IPS-18c (cell line): ENCODE measurements around the gene ITSN2.
"Not testable (repeated sequence)": the region's sequence is repeated elsewhere in the genome, so short reads cannot be mapped to it uniquely, and the experiment has no call there.

ENCODE experiments used
- H3K4me3 ChIP-seq: 2 replicates; pipeline ENCODE4 v1.7.0; 2013; ENCODE audit warnings: low read depth, mild to moderate bottlenecking, low read length, moderate library complexity; ENCODE audit not compliant: insufficient read depth
- H3K9me3 ChIP-seq: one replicate; pipeline ENCODE4 v1.6.1; 2013; ENCODE audit warnings: mild to moderate bottlenecking, low read length, moderate library complexity; ENCODE audit not compliant: control insufficient read depth, insufficient read depth

ITSN2 gene

DNA sequence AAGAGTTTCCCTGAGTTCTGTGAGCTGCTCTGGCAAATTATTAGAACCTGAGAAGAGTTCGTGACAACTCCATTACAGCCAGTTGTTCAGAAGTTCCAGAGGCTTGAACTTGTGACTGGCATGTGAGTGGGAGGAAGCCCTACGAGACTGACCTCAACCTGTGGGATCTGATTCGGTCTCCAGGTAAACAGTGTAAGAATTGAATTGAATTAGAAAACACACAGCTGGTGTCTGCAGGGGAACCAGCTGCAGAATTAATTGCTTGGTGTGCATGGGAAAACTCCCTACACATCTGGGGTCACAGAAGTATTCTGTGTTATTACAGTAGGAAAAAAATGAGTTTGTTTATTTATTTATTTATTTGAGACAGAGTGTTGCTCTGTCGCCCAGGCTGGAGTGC lies 14.0 kb upstream of the ITSN2 start:
- Histone ChIP-seq H3K4me3 (no peak overlapping the region), H3K9me3 (no peaks in the 10 kb centered on the region)

- no peak overlapping the region for H3K4me3 ChIP-seq
- H3K9me3 ChIP-seq: no peaks in the 10 kb centered on the region
Measured at GRCh38 chr2:24372033-24372432, 11.7 kb upstream of the ITSN2 start.

DNA sequence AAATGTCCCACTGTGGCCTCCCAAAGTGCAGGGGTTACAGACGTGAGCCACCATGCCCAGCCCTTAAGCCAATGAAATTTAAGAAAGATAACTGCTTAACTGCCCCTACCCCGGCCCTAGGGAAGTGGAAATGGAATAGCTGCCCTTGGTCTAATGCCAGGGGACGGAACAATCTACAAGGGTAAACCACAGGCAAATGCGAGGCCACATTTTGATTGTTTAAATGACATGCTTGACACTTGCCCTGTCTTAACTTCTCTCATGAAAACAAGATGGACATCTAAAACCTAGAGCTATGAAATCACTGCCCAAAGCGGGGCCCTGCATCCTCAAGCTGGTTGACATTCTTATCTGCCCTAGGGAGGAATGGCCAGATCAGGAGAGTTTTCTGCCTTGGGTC lies 5.5 kb upstream of the ITSN2 start:
- no peaks in the 10 kb centered on the region for H3K9me3 ChIP-seq
- H3K4me3 ChIP-seq: no peak overlapping the region

GRCh38 chr2:24365051-24365450 lies 4.7 kb upstream of the ITSN2 start:
- H3K4me3 ChIP-seq: no peak overlapping the region

DNA sequence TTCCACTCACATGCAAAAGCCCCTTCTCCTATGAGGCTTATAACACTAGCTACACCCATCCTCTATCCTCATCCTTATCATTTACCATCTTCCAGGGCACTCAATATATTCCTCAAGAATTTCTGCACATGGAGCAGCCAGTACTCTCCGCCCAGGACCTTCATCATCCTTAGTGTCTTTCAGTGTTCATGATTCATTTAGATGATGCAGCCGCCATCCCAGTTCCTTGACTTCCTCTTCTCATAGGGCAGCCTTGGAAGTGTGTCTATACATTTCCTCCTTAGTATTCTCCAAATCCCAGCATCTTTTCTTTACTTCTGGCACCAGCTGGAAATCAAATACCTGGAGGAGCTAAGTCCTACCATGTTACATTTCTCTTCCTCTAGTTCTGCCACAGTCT lies 3.0 kb upstream of the ITSN2 start:
- H3K4me3 ChIP-seq: no peak overlapping the region
- no peaks in the 10 kb centered on the region for H3K9me3 ChIP-seq

More at GRCh38 chr2:24365051-24365450, 4.7 kb upstream of the ITSN2 start:
- H3K9me3 ChIP-seq: no peaks in the 10 kb centered on the region

- Histone ChIP-seq H3K4me3 (no peak overlapping the region), H3K9me3 (no peaks in the 10 kb centered on the region)
Measured at GRCh38 chr2:24362253-24362652, 1.9 kb upstream of the ITSN2 start.

DNA sequence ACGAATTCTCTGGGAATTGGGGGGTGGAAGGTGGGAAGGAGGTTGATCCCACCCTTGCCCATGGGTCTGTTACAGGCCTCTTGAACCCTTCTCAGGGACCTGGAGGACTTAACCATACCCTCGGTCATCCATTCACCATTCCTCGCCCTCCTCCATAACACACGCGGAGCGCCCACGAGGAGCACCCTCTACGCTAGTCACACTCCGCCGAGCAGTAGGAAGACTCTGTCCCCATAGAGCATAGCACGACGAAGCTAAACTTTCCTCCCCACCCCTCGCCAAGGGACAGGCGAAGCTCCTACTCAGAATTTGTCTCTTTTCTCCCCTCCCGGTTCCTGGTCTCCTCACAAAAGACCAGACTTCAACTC lies 611 bp upstream of the ITSN2 start:
- H3K4me3 ChIP-seq: peak overlapping the region; percentile 83; the same call in 1 of the 2 replicates
- H3K9me3 ChIP-seq: peaks cover 2% of the 10 kb centered on the region

GRCh38 chr2:24359129-24360049 lies 947 bp downstream of the ITSN2 start:
- Histone ChIP-seq H3K9me3 (peaks cover 2% of the 10 kb centered on the region), H3K4me3 (peak overlapping the region; percentile 83)

DNA sequence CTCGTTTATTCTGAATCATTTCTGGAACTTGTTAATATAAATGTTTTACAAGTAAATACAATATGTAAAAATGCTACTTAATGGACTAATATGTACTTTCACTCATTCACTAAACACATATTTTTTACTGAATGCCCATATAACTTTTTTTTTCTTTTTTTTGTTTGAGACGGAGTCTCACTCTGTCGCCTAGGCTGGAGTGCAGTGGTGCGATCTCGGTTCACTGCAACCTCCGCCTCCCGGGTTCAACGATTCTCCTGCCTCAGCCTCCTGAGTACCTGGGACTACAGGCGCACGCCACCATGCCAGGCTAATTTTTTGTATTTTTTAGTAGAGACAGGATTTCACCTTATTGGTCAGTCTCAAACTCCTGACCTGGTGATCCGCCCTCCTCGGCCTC lies 2.6 kb downstream of the ITSN2 start:
- not testable (repeated sequence) for H3K9me3 ChIP-seq, H3K4me3 ChIP-seq

- not testable (repeated sequence) for H3K4me3 ChIP-seq, H3K9me3 ChIP-seq
Measured at GRCh38 chr2:24357115-24357514, 3.2 kb downstream of the ITSN2 start.

DNA sequence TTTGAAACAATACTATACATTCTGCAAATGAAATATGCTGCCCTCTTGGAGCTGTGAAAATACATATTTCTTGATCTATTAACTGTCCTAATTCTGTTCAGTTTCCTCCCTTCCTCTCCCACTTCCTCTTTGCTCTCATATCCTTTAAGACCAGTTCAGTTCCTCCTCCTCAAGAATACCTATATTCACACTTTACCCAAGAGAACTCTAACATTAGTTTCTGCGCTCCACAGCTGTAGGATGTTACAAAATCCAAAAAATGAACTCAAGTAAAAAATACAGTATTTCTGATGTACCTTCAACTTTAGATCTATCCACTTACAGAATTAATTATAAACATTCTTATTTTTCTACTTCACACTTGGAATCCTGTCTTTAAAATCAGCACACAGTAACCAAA lies 5.4 kb downstream of the ITSN2 start:
- no peak overlapping the region for H3K4me3 ChIP-seq
- peaks cover 2% of the 10 kb centered on the region for H3K9me3 ChIP-seq

DNA sequence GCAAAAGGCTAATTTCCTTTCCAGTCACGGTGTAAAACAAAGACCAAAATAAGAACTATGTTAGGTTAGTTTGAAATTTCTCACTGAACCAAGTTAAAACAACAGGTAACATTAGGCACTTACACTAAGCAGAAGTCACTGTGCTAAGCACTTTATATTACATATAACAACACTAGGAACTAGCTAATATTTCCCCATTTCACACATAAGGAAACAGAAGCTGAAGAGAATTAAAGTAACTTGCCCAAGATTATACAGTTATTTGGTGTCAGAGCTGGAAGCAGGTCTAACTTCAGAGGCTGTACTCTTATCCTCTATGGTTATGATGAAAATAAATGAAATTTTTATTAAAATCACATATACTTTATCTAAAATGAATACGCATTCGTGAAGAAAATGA lies 5.9 kb downstream of the ITSN2 start:
- Histone ChIP-seq H3K4me3 (no peak overlapping the region), H3K9me3 (peaks cover 2% of the 10 kb centered on the region)

- peaks cover 2% of the 10 kb centered on the region for H3K9me3 ChIP-seq
- H3K4me3 ChIP-seq: no peak overlapping the region
Measured at GRCh38 chr2:24353973-24354372, 6.4 kb downstream of the ITSN2 start.

- no peak overlapping the region for H3K4me3 ChIP-seq
- H3K9me3 ChIP-seq: peaks cover 2% of the 10 kb centered on the region
Measured at GRCh38 chr2:24353364-24353763, 7.0 kb downstream of the ITSN2 start.

DNA sequence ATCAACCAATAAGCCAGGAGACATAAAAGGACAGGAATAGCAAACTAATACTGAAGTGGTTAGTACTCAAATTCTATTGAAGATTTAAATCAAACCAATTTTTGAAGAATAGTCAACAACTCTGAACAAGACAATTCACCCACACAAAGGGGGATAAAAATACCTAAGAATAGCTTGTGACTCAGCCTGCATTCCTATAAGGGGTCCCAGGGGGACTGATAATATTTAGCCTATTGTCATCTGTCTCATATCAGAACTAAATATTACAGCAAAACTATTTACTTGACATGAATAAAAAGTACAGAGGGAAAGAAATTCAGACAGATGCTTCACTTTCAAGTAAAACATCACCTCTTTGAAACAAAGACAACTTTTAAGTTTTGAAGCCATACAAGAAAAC lies 7.7 kb downstream of the ITSN2 start:
- Histone ChIP-seq H3K4me3 (no peak overlapping the region), H3K9me3 (peaks cover 2% of the 10 kb centered on the region)

DNA sequence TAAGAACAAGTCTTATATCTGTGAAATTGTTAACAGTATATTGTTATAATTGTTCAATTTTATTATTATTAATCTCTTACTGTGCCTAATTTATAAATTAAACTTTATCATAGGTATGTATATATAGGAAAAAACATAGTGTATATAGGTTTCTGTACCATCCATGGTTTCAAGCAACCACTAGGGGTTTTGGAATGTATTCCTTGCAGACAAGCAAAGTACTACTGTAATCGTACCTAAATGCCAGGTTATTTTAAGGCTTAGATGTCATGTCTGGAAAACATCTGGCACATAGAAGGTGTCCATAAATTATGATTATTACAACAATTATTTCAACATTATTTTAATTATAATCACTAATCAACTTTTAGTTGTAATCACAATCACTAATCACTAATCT lies 8.4 kb downstream of the ITSN2 start:
- H3K4me3 ChIP-seq: no peak overlapping the region
- H3K9me3 ChIP-seq: no peaks in the 10 kb centered on the region

DNA sequence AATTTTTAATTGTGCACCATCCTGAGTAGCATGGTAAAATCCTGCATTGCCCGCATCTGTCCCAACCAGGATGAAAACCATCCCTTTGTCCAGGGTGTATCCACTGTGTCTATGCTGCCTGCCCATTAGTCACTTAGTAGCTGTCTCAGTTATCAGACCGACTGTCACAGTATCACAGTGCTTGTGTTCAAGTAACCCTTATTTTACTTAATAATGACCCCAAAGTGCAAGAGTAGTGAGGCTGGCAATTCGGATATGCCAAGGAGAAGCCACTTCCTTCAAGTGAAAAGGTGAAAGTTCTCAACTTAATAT lies 8.8 kb downstream of the ITSN2 start:
- H3K9me3 ChIP-seq: no peaks in the 10 kb centered on the region
- no peak overlapping the region for H3K4me3 ChIP-seq

GRCh38 chr2:24350826-24351626 lies 9.3 kb downstream of the ITSN2 start:
- Histone ChIP-seq H3K4me3 (no peak overlapping the region), H3K9me3 (no peaks in the 10 kb centered on the region)
